HFFc6 (cell line): Measurements from ENCODE around the gene HECTD2. TPM values are rescaled to one million over a fixed set of nuclear protein-coding genes. Genes with fewer than 3 reads are reported as not detected.

Experiments used
- DNase-seq: peaks from one replicate; pipeline ENCODE4 v3.0.0-alpha.2; 2018
- H3K27ac Mint-ChIP-seq: 2 replicates; pipeline ENCODE4 v1.8.0; 2020; ENCODE audit warnings: mild to moderate bottlenecking, mixed read lengths
- H3K27me3 Mint-ChIP-seq: 2 replicates; pipeline ENCODE4 v1.8.0; 2021; ENCODE audit warnings: mild to moderate bottlenecking, moderate library complexity, mixed read lengths; ENCODE audit not compliant: insufficient read depth
- H3K36me3 Mint-ChIP-seq: 2 replicates; pipeline ENCODE4 v1.8.0; 2021; ENCODE audit warnings: low read depth, mixed read lengths
- H3K4me1 Mint-ChIP-seq: 2 replicates; pipeline ENCODE4 v1.8.0; 2020; ENCODE audit warnings: low read depth, mixed read lengths
- H3K4me3 Mint-ChIP-seq: 2 replicates; pipeline ENCODE4 v1.8.0; 2020; ENCODE audit warnings: mild to moderate bottlenecking, moderate library complexity, mixed read lengths
- H3K9me3 Mint-ChIP-seq: 2 replicates; pipeline ENCODE4 v1.8.0; 2020; ENCODE audit warnings: mild to moderate bottlenecking, mixed read lengths
- CTCF ChIP-seq: fragments of 200-600 bp; sonication (generic); IDR thresholded peaks from 2 replicates; pipeline ENCODE4 v1.5.0; 2021; ENCODE audit warnings: antibody characterized with exemption, mild to moderate bottlenecking
- total RNA-seq, 6 experiments: library from RNA; stranded (reverse); fragmentation: NEBNext Ultra II Directional; extraction: Animal tissue kit (Norgen Biotek cat#: 25700); gene quantifications; 2 replicates in 1 of 6; 3 replicates in 5 of 6; pipeline ENCODE4 v1.2.3, GENCODE V29; 2021

The HECTD2 gene
- total RNA-seq, 6 experiments from 2014 or later = 4.5 to 6.4 (median 4.9) TPM

GRCh38 chr10:91541481-91541880 is 131.3 kb downstream of the HECTD2 start:
- no peak for TF ChIP-seq CTCF
- no peak overlapping the region for H3K4me3 Mint-ChIP-seq
- H3K36me3 Mint-ChIP-seq = peaks cover 4% of the 10 kb centered on the region; the same call in 1 of the 2 replicates
- peaks cover 5% of the 10 kb centered on the region for H3K9me3 Mint-ChIP-seq
- H3K27ac Mint-ChIP-seq = no peak overlapping the region
- no peaks in the 10 kb centered on the region for H3K4me1 Mint-ChIP-seq
- DNase-seq = no peak
- H3K27me3 Mint-ChIP-seq = peaks cover 8% of the 10 kb centered on the region

GRCh38 chr10:91545384-91545783 is 135.2 kb downstream of the HECTD2 start:
- no peaks in the 10 kb centered on the region; the same call in 1 of the 2 replicates for H3K27me3 Mint-ChIP-seq
- TF ChIP-seq CTCF = no peak

GRCh38 chr10:91545838-91546237 is 135.7 kb downstream of the HECTD2 start:
- no peaks in the 10 kb centered on the region for H3K9me3 Mint-ChIP-seq
- H3K4me3 Mint-ChIP-seq = no peak overlapping the region
- no peak overlapping the region for H3K27ac Mint-ChIP-seq
- H3K27me3 Mint-ChIP-seq = no peaks in the 10 kb centered on the region; the same call in 1 of the 2 replicates
- DNase-seq = no peak
- no peaks in the 10 kb centered on the region for H3K36me3 Mint-ChIP-seq
- no peak for TF ChIP-seq CTCF
- no peaks in the 10 kb centered on the region for H3K4me1 Mint-ChIP-seq

More at GRCh38 chr10:91545384-91545783, 135.2 kb downstream of the HECTD2 start:
- H3K4me3 Mint-ChIP-seq = no peak overlapping the region
- H3K36me3 Mint-ChIP-seq = no peaks in the 10 kb centered on the region
- H3K9me3 Mint-ChIP-seq = no peaks in the 10 kb centered on the region
- H3K4me1 Mint-ChIP-seq = no peaks in the 10 kb centered on the region
- H3K27ac Mint-ChIP-seq = no peak overlapping the region
- no peak for DNase-seq

GRCh38 chr10:91549262-91549661 is 139.1 kb downstream of the HECTD2 start:
- DNase-seq = peak; percentile 15
- Mint-ChIP-seq H3K4me1 (peaks cover 10% of the 10 kb centered on the region), H3K27me3 (peaks cover 1% of the 10 kb centered on the region; the same call in 1 of the 2 replicates), H3K27ac (no peak overlapping the region), H3K36me3 (no peaks in the 10 kb centered on the region), H3K4me3 (no peak overlapping the region), H3K9me3 (no peaks in the 10 kb centered on the region)
- no peak for TF ChIP-seq CTCF

GRCh38 chr10:91550021-91550420 is 139.9 kb downstream of the HECTD2 start:
- Mint-ChIP-seq H3K27me3 (peaks cover 1% of the 10 kb centered on the region; the same call in 1 of the 2 replicates), H3K27ac (no peak overlapping the region), H3K4me3 (no peak overlapping the region), H3K4me1 (peaks cover 10% of the 10 kb centered on the region), H3K36me3 (no peaks in the 10 kb centered on the region), H3K9me3 (no peaks in the 10 kb centered on the region)
- DNase-seq = no peak
- no peak for TF ChIP-seq CTCF

GRCh38 chr10:91551856-91552255 is 141.7 kb downstream of the HECTD2 start:
- TF ChIP-seq CTCF = peak; percentile 81
- peaks cover 1% of the 10 kb centered on the region; the same call in 1 of the 2 replicates for H3K27me3 Mint-ChIP-seq
- H3K27ac Mint-ChIP-seq = no peak overlapping the region
- H3K9me3 Mint-ChIP-seq = no peaks in the 10 kb centered on the region
- H3K4me3 Mint-ChIP-seq = no peak overlapping the region
- DNase-seq = peak; percentile 52
- H3K36me3 Mint-ChIP-seq = no peaks in the 10 kb centered on the region
- H3K4me1 Mint-ChIP-seq = peaks cover 13% of the 10 kb centered on the region
